ENCODE measurements around the gene CDHR4.

DNA sequence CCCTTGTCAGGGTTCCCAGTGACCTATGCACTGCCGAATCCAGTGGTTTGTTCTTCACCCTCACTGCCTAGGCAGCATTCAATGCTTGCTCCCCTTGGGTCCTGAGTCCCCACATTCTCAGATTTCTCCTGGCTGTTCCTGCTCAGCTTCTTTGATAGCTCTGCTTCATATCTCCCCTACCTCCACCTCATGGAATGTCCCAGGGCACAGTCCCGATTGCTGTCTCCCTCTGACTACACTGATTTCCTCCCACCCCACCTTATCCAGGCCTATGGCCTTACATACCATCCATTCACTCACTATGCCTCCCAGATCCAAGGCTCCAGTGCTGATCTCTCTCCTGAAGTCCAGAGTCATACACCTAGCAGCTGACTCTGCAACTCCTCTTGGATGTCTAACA is 1.5 kb upstream of the CDHR4 start:
- TF ChIP-seq, protein P1, sequence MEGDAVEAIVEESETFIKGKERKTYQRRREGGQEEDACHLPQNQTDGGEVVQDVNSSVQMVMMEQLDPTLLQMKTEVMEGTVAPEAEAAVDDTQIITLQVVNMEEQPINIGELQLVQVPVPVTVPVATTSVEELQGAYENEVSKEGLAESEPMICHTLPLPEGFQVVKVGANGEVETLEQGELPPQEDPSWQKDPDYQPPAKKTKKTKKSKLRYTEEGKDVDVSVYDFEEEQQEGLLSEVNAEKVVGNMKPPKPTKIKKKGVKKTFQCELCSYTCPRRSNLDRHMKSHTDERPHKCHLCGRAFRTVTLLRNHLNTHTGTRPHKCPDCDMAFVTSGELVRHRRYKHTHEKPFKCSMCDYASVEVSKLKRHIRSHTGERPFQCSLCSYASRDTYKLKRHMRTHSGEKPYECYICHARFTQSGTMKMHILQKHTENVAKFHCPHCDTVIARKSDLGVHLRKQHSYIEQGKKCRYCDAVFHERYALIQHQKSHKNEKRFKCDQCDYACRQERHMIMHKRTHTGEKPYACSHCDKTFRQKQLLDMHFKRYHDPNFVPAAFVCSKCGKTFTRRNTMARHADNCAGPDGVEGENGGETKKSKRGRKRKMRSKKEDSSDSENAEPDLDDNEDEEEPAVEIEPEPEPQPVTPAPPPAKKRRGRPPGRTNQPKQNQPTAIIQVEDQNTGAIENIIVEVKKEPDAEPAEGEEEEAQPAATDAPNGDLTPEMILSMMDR (IDR thresholded peaks at IDR 0.05; ENCODE audit: low read length) = no peak
- no peak for TF ChIP-seq EZH2 (IDR thresholded peaks at IDR 0.05; ENCODE audit: borderline replicate concordance, low read length)
